BJ (cell line): Measurements from ENCODE around the gene SKP1. TPM values are rescaled to one million over a fixed set of nuclear protein-coding genes. Genes with fewer than 3 reads are reported as not detected.

ENCODE experiments used
- CTCF ChIA-PET: fragments of 350-600 bp; formaldehyde crosslinking; extraction: SDS; loops from one replicate; lab custom pipeline; 2021; ENCODE audit warnings: antibody characterized with exemption, inconsistent platforms; lab: Yijun Ruan, JAX
- POLR2A ChIA-PET: fragments of 300-600 bp; sonication (Branson Sonifier 250); formaldehyde crosslinking; extraction: SDS; loops from one replicate; lab custom pipeline; 2021; ENCODE audit warnings: antibody characterized with exemption; lab: Charles Lee
- DNase-seq: peaks from one replicate; pipeline ENCODE4 v3.0.0-alpha.2; 2011; ENCODE audit warnings: low read depth
- H3K27me3 ChIP-seq: 2 replicates; pipeline ENCODE4 v1.6.0; 2011; ENCODE audit warnings: low read length; ENCODE audit not compliant: control insufficient read depth, insufficient read depth
- H3K36me3 ChIP-seq: 2 replicates; pipeline ENCODE4 v1.5.1; 2011; ENCODE audit warnings: low read length; ENCODE audit not compliant: control insufficient read depth, insufficient read depth
- H3K4me3 ChIP-seq: 2 replicates; pipeline ENCODE4 v1.5.1; 2011; ENCODE audit warnings: low read depth, mild to moderate bottlenecking, control low read depth, low read length
- CTCF ChIP-seq: IDR thresholded peaks from 2 replicates; pipeline ENCODE4 v1.5.1; 2011; ENCODE audit warnings: low read depth, mild to moderate bottlenecking, control low read depth, inconsistent platforms, low read length, moderate library complexity; ENCODE audit not compliant: insufficient read depth
- polyA plus RNA-seq: library from polyadenylated mRNA; depleted of rRNA; stranded (reverse); fragments of >200 nt; gene quantifications from 2 replicates; pipeline ENCODE4 v1.2.3, GENCODE V29; 2011

SKP1 gene
- polyA plus RNA-seq, 1 experiment, result 183 TPM

DNA sequence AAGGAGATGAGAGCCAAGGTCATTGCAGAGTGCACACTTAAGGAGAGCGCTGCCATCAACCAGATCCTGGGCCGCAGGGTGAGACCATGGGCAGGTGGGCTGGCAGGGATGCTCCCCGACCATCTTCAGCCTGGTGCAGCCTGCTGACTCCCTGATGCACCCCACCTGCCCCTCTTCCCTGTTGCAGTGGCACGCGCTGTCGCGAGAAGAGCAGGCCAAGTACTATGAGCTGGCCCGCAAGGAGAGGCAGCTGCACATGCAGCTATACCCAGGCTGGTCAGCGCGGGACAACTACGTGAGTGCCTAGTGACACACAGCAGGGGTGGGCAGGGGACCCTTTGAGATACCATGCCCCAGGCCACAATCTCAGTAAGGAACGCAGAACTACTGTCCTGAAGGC, 33.9 kb downstream of the SKP1 start:
- peaks cover 14% of the 10 kb centered on the region for H3K36me3 ChIP-seq

GRCh38 chr5:134142052-134142451, 34.7 kb downstream of the SKP1 start:
- ChIA-PET CTCF (interaction anchor here (1.6 to 17.5 kb wide), 6 partner anchors 10 to 107 kb away, joined by 3 to 381 read pairs (median 35); no protein-coding TSS in a partner anchor), POLR2A (no interaction called here)
- no peak for DNase-seq
- TF ChIP-seq CTCF, result no peak
- no peaks in the 10 kb centered on the region for H3K27me3 ChIP-seq
- peaks cover 16% of the 10 kb centered on the region for H3K36me3 ChIP-seq
- H3K4me3 ChIP-seq, result no peak overlapping the region

More for the DNA sequence above, 33.9 kb downstream of the SKP1 start:
- TF ChIP-seq CTCF, result no peak
- ChIA-PET POLR2A (no interaction called here), CTCF (interaction anchor here (1.1 to 17.5 kb wide), 4 partner anchors 9 to 147 kb away, joined by 3 to 381 read pairs (median 78); no protein-coding TSS in a partner anchor)
- DNase-seq, result no peak
- H3K4me3 ChIP-seq, result no peak overlapping the region
- H3K27me3 ChIP-seq, result no peaks in the 10 kb centered on the region

DNA sequence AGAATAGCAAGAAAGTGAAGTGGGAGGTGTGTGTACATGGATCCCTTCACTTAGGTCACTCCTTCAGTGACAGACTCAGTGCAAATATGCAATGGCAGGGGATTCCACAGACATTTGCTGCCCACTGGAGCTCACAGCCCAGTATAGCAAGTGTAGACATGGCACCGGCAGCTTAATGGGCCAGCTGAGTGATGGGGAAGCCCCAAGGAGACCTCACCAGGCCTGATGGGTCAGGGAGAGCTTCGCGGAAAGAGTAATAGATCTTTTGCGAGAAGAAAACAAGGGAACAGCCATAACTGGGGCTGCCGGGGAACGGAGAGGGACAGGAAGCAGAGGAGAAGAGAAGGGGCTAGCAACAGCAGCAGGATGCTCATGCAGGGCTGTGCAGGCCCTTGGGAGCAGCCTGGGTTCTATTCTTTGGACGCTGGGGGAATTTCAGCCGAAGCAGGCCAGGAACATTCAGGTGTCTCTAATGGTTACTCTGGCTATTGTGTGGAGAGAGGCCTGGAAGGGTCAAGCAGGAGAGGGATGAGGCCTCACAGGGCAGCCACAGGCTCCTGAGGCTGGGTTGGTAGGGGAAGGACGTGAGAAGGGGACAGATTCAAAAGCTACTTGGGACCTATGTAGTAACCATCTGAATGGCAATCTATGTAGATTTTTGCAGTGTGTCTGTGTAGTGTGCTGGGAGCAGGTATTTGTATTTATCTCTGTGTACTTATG, 35.3 kb downstream of the SKP1 start:
- Histone ChIP-seq H3K4me3 (no peak overlapping the region), H3K36me3 (peaks cover 20% of the 10 kb centered on the region), H3K27me3 (no peaks in the 10 kb centered on the region)
- TF ChIP-seq CTCF, result 0 out of 2 replicates have a peak, but pooled peaks have one; percentile 12
- CTCF ChIA-PET, result interaction anchor here (0.5 to 17.5 kb wide), 21 partner anchors 10 to 602 kb away, joined by 3 to 381 read pairs (median 7); partner anchors contain the start of gene VDAC1
- POLR2A ChIA-PET, result no interaction called here
- DNase-seq, result no peak

DNA sequence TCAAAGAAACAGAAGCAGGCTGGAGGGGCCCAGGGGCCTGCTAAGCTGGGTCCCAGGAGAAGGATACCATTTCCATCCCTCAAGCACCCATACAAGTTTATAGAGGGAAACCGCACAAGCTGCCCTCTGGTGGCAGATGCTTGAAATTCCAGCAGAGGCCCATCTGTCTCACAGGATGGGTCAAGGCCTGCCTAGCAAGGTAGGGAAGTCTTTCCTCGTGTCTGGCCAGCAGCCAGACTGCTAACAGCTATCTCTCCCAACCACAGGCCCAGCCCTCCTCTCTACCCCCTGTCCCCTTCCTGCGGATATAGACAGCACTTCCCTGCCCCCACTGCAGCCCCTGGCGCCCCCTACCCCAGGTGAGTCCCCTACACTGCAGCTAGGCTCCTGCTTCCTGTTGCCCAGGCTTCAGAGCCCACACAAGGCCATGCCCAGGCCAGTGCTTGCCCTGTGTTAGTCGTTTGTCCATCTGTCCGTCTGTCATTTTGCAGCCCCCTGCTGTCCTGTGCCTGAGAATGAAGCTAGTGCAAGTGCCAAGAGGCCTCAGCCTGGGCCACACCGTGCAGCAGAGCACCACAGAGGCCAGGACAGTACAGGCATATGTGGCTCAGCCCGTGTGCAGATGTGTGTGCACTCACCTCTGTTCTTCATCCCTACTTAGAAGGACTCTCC, 36.1 kb downstream of the SKP1 start:
- DNase-seq, result no peak
- POLR2A ChIA-PET, result no interaction called here
- Histone ChIP-seq H3K36me3 (peaks cover 22% of the 10 kb centered on the region), H3K4me3 (no peak overlapping the region), H3K27me3 (no peaks in the 10 kb centered on the region)
- peak; percentile 88 for TF ChIP-seq CTCF
- CTCF ChIA-PET, result interaction anchor here (0.6 to 17.5 kb wide), 24 partner anchors 11 to 1027 kb away, joined by 3 to 381 read pairs (median 5); partner anchors contain the start of gene VDAC1

- Histone ChIP-seq H3K27me3 (no peaks in the 10 kb centered on the region), H3K36me3 (peaks cover 20% of the 10 kb centered on the region), H3K4me3 (no peak overlapping the region)
- CTCF ChIA-PET, result interaction anchor here (0.6 to 17.5 kb wide), 22 partner anchors 11 to 1026 kb away, joined by 3 to 381 read pairs (median 5); partner anchors contain the start of gene TCF7
- POLR2A ChIA-PET, result no interaction called here
- no peak for TF ChIP-seq CTCF
- no peak for DNase-seq
Observed at GRCh38 chr5:134139891-134140469, 36.8 kb downstream of the SKP1 start.
